H1 (cell line): ENCODE results near the gene HPGDS. TPM values are rescaled to one million over a fixed set of nuclear protein-coding genes. Genes with fewer than 3 reads are reported as not detected.

Experiments
- CTCF ChIA-PET: fragments of 300-600 bp; sonication (Branson Sonifier 250); formaldehyde crosslinking; loops from one replicate; lab custom pipeline; 2021; ENCODE audit not compliant: partially characterized antibody; lab: Charles Lee
- POLR2A ChIA-PET: fragments of 300-600 bp; sonication (Branson Sonifier 250); formaldehyde crosslinking; loops from one replicate; lab custom pipeline; 2021; ENCODE audit warnings: inconsistent platforms; ENCODE audit not compliant: partially characterized antibody; lab: Charles Lee
- DNase-seq, 2 experiments: peaks; one replicate each; pipeline versions ENCODE4 v3.0.0 to v3.0.0-alpha.2; 2010 to 2022; ENCODE audit warnings: low spot score in 2 of 2, low read depth in 1 of 2, mixed read lengths in 1 of 2
- FAIRE-seq: peaks from 2 replicates; lab custom pipeline; 2011; peaks lifted over from hg19 to GRCh38; lab: Jason Lieb, UNC
- H2AFZ ChIP-seq: 2 replicates; pipeline ENCODE4 v1.8.1; 2012; ENCODE audit warnings: low read length, inconsistent platforms
- H2AK5ac ChIP-seq: 2 replicates; pipeline ENCODE4 v1.6.1; 2013; ENCODE audit warnings: low read depth, low read length
- H2BK120ac ChIP-seq: replicated peaks from 2 replicates; pipeline ENCODE3; 2013; ENCODE audit warnings: low read depth, low read length, inconsistent platforms
- H2BK12ac ChIP-seq: 2 replicates; pipeline ENCODE4 v1.6.1; 2013; ENCODE audit warnings: low read depth, low read length
- H2BK15ac ChIP-seq: 2 replicates; pipeline ENCODE4 v1.6.1; 2013; ENCODE audit warnings: low read length
- H2BK20ac ChIP-seq: 2 replicates; pipeline ENCODE4 v1.6.1; 2013; ENCODE audit warnings: low read length
- H2BK5ac ChIP-seq: 2 replicates; pipeline ENCODE4 v1.6.1; 2013; ENCODE audit warnings: low read depth, low read length
- H3K14ac ChIP-seq: 2 replicates; pipeline ENCODE4 v1.6.1; 2013; ENCODE audit warnings: inconsistent platforms; ENCODE audit not compliant: insufficient read length
- H3K18ac ChIP-seq: 2 replicates; pipeline ENCODE4 v1.6.1; 2013; ENCODE audit warnings: low read length; ENCODE audit errors: extremely low read depth
- H3K23ac ChIP-seq: 2 replicates; pipeline ENCODE4 v1.6.1; 2013; ENCODE audit warnings: inconsistent platforms; ENCODE audit not compliant: insufficient read length
- H3K23me2 ChIP-seq: 2 replicates; pipeline ENCODE4 v1.6.1; 2013; ENCODE audit warnings: low read depth, low read length
- H3K27ac ChIP-seq: 2 replicates; pipeline ENCODE4 v1.6.1; 2011; ENCODE audit warnings: low read depth, low read length, inconsistent platforms
- H3K27me3 ChIP-seq, 4 experiments: replicated peaks in 1 of 4; 1 replicate in 1 of 4; 2 replicates in 3 of 4; pipeline versions ENCODE4 v1.6.1 to v1.8.1; 2011 to 2013; ENCODE audit warnings: low read length in 3 of 4, mild to moderate bottlenecking in 3 of 4, inconsistent platforms in 2 of 4, mixed read lengths in 2 of 4, moderate library complexity in 1 of 4; ENCODE audit not compliant: control insufficient read depth in 3 of 4, insufficient read depth in 3 of 4; ENCODE audit errors: extremely low read depth in 1 of 4
- H3K36me3 ChIP-seq, 4 experiments: 2 replicates each; pipeline versions ENCODE4 v1.6.1 to v1.8.1; 2011 to 2013; ENCODE audit warnings: mild to moderate bottlenecking in 4 of 4, low read length in 3 of 4, moderate library complexity in 2 of 4, control low read depth in 1 of 4, inconsistent platforms in 1 of 4; ENCODE audit not compliant: insufficient read depth in 4 of 4, control insufficient read depth in 2 of 4
- H3K4ac ChIP-seq: replicated peaks from 2 replicates; pipeline ENCODE3; 2013; ENCODE audit warnings: low read length, low read depth, mixed read lengths, inconsistent platforms; ENCODE audit not compliant: insufficient read length
- H3K4me1 ChIP-seq, 4 experiments: replicated peaks in 1 of 4; 1 replicate in 1 of 4; 2 replicates in 3 of 4; pipeline versions ENCODE4 v1.6.1 to v1.8.1; 2011 to 2013; ENCODE audit warnings: low read length in 3 of 4, inconsistent platforms in 2 of 4, mixed read lengths in 1 of 4; ENCODE audit not compliant: insufficient read depth in 4 of 4, control insufficient read depth in 3 of 4
- H3K4me2 ChIP-seq, 2 experiments: 2 replicates each; pipeline versions ENCODE4 v1.6.1 to v1.8.1; 2011 to 2013; ENCODE audit warnings: low read depth in 2 of 2, low read length in 2 of 2, control low read depth in 1 of 2, inconsistent platforms in 1 of 2, mild to moderate bottlenecking in 1 of 2; ENCODE audit not compliant: insufficient read depth in 1 of 2
- H3K4me3 ChIP-seq, 4 experiments: fragments of 200-600, 300-600 bp in 1 of 4; sonication (generic), shearing (Covaris generic), sonication (Bioruptor Twin) in 1 of 4; 2 replicates each; pipeline versions ENCODE4 v1.5.1 to v1.8.1; 2011 to 2016; ENCODE audit warnings: low read length in 4 of 4, low read depth in 3 of 4, control low read depth in 2 of 4, inconsistent platforms in 2 of 4, mild to moderate bottlenecking in 2 of 4, mixed read lengths in 1 of 4, moderate library complexity in 1 of 4; ENCODE audit not compliant: insufficient read depth in 2 of 4; ENCODE audit errors: extremely low read depth in 1 of 4
- H3K56ac ChIP-seq: replicated peaks from 2 replicates; pipeline ENCODE3; 2013; ENCODE audit warnings: low read depth, mild to moderate bottlenecking, mixed read lengths, low read length, inconsistent platforms; ENCODE audit not compliant: insufficient read length
- H3K79me1 ChIP-seq: 2 replicates; pipeline ENCODE4 v1.6.1; 2013; ENCODE audit warnings: low read depth, low read length, control low read depth
- H3K79me2 ChIP-seq, 2 experiments: 2 replicates each; pipeline versions ENCODE4 v1.6.1 to v1.8.1; 2012 to 2013; ENCODE audit warnings: low read length in 2 of 2, mild to moderate bottlenecking in 2 of 2, inconsistent platforms in 1 of 2; ENCODE audit not compliant: insufficient read depth in 2 of 2, control insufficient read depth in 1 of 2
- H3K9ac ChIP-seq, 4 experiments: replicated peaks in 1 of 4; 1 replicate in 1 of 4; 2 replicates in 3 of 4; pipeline versions ENCODE4 v1.6.1 to v1.8.1; 2011 to 2013; ENCODE audit warnings: low read depth in 3 of 4, low read length in 3 of 4, control low read depth in 2 of 4, mild to moderate bottlenecking in 2 of 4, moderate library complexity in 2 of 4, inconsistent platforms in 1 of 4; ENCODE audit errors: extremely low read depth in 1 of 4
- H3K9me3 ChIP-seq, 2 experiments: 2 replicates each; pipeline versions ENCODE4 v1.6.1 to v1.8.1; 2012 to 2013; ENCODE audit warnings: mild to moderate bottlenecking in 2 of 2, moderate library complexity in 2 of 2, control low read depth in 1 of 2, inconsistent platforms in 1 of 2, low read depth in 1 of 2, low read length in 1 of 2, mixed read lengths in 1 of 2; ENCODE audit not compliant: insufficient read depth in 2 of 2
- H4K20me1 ChIP-seq, 2 experiments: replicated peaks in 1 of 2; 2 replicates each; pipeline versions ENCODE3 to v1.8.1; 2011 to 2013; ENCODE audit warnings: inconsistent platforms in 2 of 2, low read length in 2 of 2, mild to moderate bottlenecking in 1 of 2; ENCODE audit not compliant: insufficient read depth in 2 of 2, control insufficient read depth in 1 of 2
- H4K5ac ChIP-seq: 2 replicates; pipeline ENCODE4 v1.6.1; 2013; ENCODE audit warnings: low read length, low read depth, mixed read lengths, inconsistent platforms; ENCODE audit not compliant: insufficient read length
- H4K8ac ChIP-seq: 2 replicates; pipeline ENCODE4 v1.8.0; 2013; ENCODE audit warnings: mild to moderate bottlenecking, moderate library complexity, low read length, inconsistent platforms; ENCODE audit not compliant: insufficient read depth; ENCODE audit errors: extremely low read depth
- H4K91ac ChIP-seq: replicated peaks from 2 replicates; pipeline ENCODE3; 2013; ENCODE audit warnings: low read length, mixed read lengths, inconsistent platforms; ENCODE audit not compliant: insufficient read length
- BACH1 ChIP-seq: IDR thresholded peaks from 2 replicates; pipeline ENCODE4 v1.6.1; 2012; ENCODE audit warnings: low read length, improper control_type of control experiment
- CBX8 ChIP-seq: fragments of 300-800, 300-1000 bp; sonication (generic); IDR thresholded peaks from 2 replicates; pipeline ENCODE4 v1.7.1; 2016; ENCODE audit warnings: low read depth, low read length, borderline replicate concordance
- CHD1 ChIP-seq: IDR thresholded peaks from 2 replicates; pipeline ENCODE4 v1.6.1; 2012; ENCODE audit warnings: low read depth, low read length, improper control_type of control experiment
- CTCF ChIP-seq, 3 experiments: IDR thresholded peaks; 1 replicate in 2 of 3; 2 replicates in 1 of 3; pipeline versions ENCODE4 v1.5.1 to v1.6.1; 2011; ENCODE audit warnings: low read length in 3 of 3, mild to moderate bottlenecking in 3 of 3, inconsistent platforms in 2 of 3, low read depth in 1 of 3, moderate library complexity in 1 of 3; ENCODE audit not compliant: insufficient read depth in 1 of 3; ENCODE audit errors: control extremely low read depth in 1 of 3
- EZH2 ChIP-seq: fragments of 200-600 bp; sonication (generic); IDR thresholded peaks from 2 replicates; pipeline ENCODE4 v1.7.1; 2012; ENCODE audit warnings: low read depth, mild to moderate bottlenecking, moderate library complexity, low read length, inconsistent platforms; ENCODE audit not compliant: severe bottlenecking
- FOSL1 ChIP-seq: IDR thresholded peaks from 2 replicates; pipeline ENCODE4 v1.6.1; 2011; ENCODE audit warnings: mild to moderate bottlenecking, low read depth, low read length, moderate library complexity; ENCODE audit not compliant: insufficient read depth
- GTF2F1 ChIP-seq: IDR thresholded peaks from 2 replicates; pipeline ENCODE4 v1.6.1; 2012; ENCODE audit warnings: low read depth, low read length, improper control_type of control experiment, borderline replicate concordance
- HDAC6 ChIP-seq: IDR thresholded peaks from one replicate; pipeline ENCODE4 v1.7.1; 2012; ENCODE audit warnings: low read depth, mild to moderate bottlenecking, inconsistent platforms, low read length, moderate library complexity
- POLR2AphosphoS5 ChIP-seq: IDR thresholded peaks from 2 replicates; pipeline ENCODE4 v1.6.1; 2011; ENCODE audit warnings: low read depth, low read length
- RNF2 ChIP-seq: fragments of 200-900, 300-1000 bp; sonication (generic); IDR thresholded peaks from 2 replicates; pipeline ENCODE4 v1.7.1; 2016; ENCODE audit warnings: borderline replicate concordance, low read depth, mild to moderate bottlenecking, antibody characterized with exemption, low read length; ENCODE audit not compliant: poor library complexity, severe bottlenecking; ENCODE audit errors: missing control alignments
- TCF12 ChIP-seq: IDR thresholded peaks from 2 replicates; pipeline ENCODE4 v1.6.1; 2011; ENCODE audit warnings: low read depth, mild to moderate bottlenecking, low read length
- polyA plus RNA-seq, 7 experiments: library from polyadenylated mRNA; depleted of rRNA in 3 of 7; stranded (reverse) in 5 of 7; unstranded in 2 of 7; fragments of >200 nt in 5 of 7; fragments of 200-250 nt in 2 of 7; gene quantifications; 1 replicate in 5 of 7; 2 replicates in 1 of 7; 4 replicates in 1 of 7; pipeline versions ENCODE4 v1.2.1 to v1.2.3, GENCODE V29; 2011 to 2013; ENCODE audit warnings: missing spikeins in 2 of 7, mixed read lengths in 2 of 7
- total RNA-seq: library from RNA; stranded (reverse); fragmentation: NEBNext Ultra II Directional; extraction: Animal tissue kit (Norgen Biotek cat#: 25700); gene quantifications from 2 replicates; pipeline ENCODE4 v1.2.1, GENCODE V29; 2021

The HPGDS gene
- total and polyA plus RNA-seq, 2 of the 8 experiments (the other 6 are each of a cell fraction or from before 2014, with no cell fraction given), result not detected

GRCh38 chr4:94346541-94346940 lies 3.9 kb upstream of the HPGDS start:
- Histone ChIP-seq H2AK5ac (no peak overlapping the region), H3K79me2 (no peaks in the 10 kb centered on the region), H3K9me3 (no peaks in the 10 kb centered on the region), H3K4ac (no peak overlapping the region), H3K4me1 (no peaks in the 10 kb centered on the region), H3K56ac (no peak overlapping the region), H2BK120ac (no peak overlapping the region), H3K23ac (no peak overlapping the region), H3K27ac (no peak overlapping the region), H2BK12ac (no peak overlapping the region), H3K9ac (no peak overlapping the region), H2BK5ac (no peak overlapping the region), H2BK20ac (no peak overlapping the region), H3K23me2 (no peaks in the 10 kb centered on the region), H4K91ac (no peak overlapping the region), H3K27me3 (no peaks in the 10 kb centered on the region), H4K8ac (no peak overlapping the region), H3K18ac (no peak overlapping the region), H2AFZ (no peak overlapping the region), H2BK15ac (no peak overlapping the region), H4K20me1 (no peaks in the 10 kb centered on the region), H3K36me3 (no peaks in the 10 kb centered on the region), H4K5ac (no peak overlapping the region), H3K79me1 (no peaks in the 10 kb centered on the region), H3K4me2 (no peak overlapping the region), H3K14ac (no peak overlapping the region), H3K4me3 (no peak overlapping the region)
- POLR2A ChIA-PET, result no interaction called here
- FAIRE-seq, result no peak
- no peak for DNase-seq
- CTCF ChIA-PET, result interaction anchor here (1.4 kb wide), 1 partner anchor 40 kb away, joined by 6 read pairs; no protein-coding TSS in a partner anchor
- TF ChIP-seq FOSL1, result no peak
- TF ChIP-seq GTF2F1, result no peak
- TF ChIP-seq CHD1, result no peak
- no peak for TF ChIP-seq EZH2
- TF ChIP-seq POLR2AphosphoS5, result no peak
- no peak for TF ChIP-seq RNF2
- TF ChIP-seq TCF12, result no peak
- no peak for TF ChIP-seq HDAC6
- TF ChIP-seq CBX8, result no peak
- no peak for TF ChIP-seq CTCF (IDR thresholded peaks at IDR 0.05; ENCODE audit: control extremely low read depth in 1 of 3, insufficient read depth in 1 of 3, low read depth in 1 of 3, low read length in 3 of 3)
- TF ChIP-seq BACH1, result no peak
